22Rv1 (cell line): ENCODE results near the gene ESYT3.

ENCODE experiments used
- CTCF ChIP-seq: fragments of 450-650 bp; IDR thresholded peaks from 2 replicates; pipeline ENCODE4 v1.5.1; 2017; ENCODE audit warnings: mild to moderate bottlenecking
- ZFX ChIP-seq: fragments of 450-650 bp; IDR thresholded peaks from 2 replicates; pipeline ENCODE4 v1.6.1; 2017; ENCODE audit warnings: antibody characterized with exemption, borderline replicate concordance

GRCh38 chr3:138433892-138434275, 532 bp upstream of the ESYT3 start:
- TF ChIP-seq CTCF (no peak), ZFX (no peak)
